ENCODE data around the gene BAG3.
"Not testable (repeated sequence)": the region's sequence is repeated elsewhere in the genome, so short reads cannot be mapped to it uniquely, and the experiment has no call there.

The BAG3 gene

DNA sequence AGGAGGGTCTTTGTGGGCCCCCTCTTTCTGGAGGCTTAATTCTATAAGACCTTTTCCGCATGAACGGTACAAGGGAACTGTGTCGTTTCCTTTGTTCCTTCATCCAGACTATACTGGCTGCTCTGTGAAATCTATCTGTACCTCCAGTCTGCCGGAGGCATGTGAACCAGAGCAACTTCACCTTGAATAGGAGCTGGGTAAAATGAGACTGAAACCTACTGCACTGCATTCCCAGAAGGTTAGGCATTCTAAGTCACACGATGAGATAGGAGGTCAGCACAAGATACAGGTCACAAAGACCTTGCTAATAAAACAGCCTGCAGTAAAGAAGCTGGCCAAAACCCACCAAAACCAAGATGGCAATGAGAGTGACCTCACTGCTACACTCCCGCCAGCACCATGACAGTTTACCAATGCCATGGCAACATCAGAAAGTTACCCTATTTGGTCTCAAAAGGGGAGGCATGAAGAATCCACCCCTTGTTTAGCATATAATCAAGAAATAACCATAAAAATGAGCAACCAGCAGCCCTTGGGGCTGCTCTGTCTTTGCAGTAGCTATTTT is 37.9 kb downstream of the BAG3 start:
- DNase-seq (ENCODE audit: low read depth in 2 of 2): no peak

DNA sequence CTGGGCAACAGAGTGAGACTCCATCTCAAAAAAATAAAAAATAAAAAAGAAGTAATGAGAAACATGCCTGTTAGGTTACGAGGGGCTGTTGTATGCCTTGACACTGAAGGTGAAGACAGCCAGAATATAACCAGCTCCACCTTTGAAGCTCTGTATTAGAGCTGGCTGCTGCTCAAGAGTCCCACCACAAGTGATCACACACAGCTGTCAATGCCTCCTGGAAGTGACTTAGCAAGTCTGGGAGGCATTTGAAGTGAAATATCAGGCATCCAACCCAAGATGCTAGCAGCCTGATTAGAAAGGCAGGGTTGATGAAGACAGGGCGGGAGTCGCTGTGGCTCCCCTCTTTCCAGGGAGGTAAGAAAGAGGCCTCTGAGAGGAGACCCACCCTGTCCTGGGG is 40.5 kb downstream of the BAG3 start:
- no peak for DNase-seq (ENCODE audit: low read depth in 2 of 2)

DNA sequence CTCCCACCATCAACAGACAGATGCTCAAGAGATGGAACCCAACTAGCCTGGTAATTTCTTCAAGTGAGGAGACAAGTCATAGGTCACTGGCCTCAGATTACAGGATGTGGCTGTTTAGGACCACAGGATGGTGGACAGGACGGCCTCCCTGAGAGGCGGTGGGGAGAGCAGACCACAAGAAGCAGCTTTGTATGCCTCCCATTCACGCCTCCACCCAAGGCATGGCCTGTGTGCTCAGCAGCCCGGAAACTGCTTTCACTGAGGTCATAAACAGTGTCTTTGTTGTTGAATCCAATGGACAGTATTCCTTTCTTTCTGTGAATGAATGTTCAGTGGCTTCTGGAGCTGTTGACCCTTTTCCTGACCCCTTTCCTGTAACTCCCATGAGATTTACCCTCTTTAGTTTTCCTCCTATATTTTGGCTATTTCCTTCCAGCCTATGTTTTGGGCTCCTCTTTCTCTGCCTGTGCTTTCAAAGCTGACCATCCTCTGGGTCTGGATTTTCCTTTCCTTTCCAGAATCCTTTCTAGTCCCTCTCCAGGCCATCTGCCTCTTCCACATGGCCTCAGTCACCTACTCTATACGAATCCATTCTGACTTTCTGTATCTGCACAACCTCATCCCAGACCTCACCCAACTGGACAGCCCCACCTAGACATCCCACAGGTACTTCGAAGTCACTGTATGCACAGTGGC is 42.2 kb downstream of the BAG3 start:
- DNase-seq (ENCODE audit: low read depth in 2 of 2): no peak

DNA sequence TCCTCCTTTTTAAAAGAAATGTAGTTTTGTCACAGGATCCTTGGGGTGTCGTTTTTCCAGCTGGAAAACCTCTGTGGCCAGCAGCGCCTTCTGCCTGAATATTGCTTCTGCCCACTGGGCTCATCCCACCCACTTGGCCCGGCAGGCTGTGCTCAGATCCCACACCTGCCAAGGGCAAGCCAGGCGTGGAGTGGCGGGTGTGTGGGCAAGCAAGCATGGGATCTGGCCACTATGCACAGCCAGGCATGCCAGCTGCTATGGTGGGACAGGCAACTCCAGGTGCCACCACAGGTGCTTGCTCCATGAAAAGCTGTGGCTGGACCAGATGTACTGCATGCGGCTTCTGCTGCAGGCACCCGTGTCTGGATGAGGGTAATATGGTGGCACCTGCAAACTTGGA is 43.4 kb downstream of the BAG3 start:
- no peak for DNase-seq (ENCODE audit: low read depth in 2 of 2)

DNA sequence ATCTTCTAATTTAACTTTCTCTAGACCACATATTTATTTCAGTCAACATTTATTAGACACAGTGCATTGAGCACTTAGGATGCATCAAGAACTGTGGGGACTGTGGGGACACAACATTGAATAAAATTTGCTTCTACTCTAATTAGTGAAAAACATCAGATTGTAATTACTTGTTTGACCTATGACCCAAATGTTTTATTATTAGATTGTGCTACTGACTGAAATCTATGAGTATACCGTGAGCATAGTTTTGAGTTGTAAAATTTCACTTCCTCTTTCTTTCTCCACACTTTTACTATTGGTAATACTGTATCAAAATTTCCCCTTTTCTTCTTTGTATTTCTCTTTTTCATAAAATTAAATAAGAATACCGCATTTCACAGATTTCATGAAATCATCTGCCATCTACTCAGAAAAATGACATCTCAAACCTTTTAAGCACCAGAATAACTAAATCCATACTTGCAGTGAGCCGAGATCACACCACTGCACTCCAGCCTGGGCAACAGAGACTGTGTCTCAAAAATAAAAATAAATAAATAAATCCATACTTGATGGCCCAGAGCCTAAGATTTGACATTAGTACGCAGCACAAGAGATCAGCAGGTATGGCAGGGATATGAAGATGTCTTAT is 49.3 kb downstream of the BAG3 start:
- no peak for DNase-seq (ENCODE audit: low read depth in 2 of 2)

DNA sequence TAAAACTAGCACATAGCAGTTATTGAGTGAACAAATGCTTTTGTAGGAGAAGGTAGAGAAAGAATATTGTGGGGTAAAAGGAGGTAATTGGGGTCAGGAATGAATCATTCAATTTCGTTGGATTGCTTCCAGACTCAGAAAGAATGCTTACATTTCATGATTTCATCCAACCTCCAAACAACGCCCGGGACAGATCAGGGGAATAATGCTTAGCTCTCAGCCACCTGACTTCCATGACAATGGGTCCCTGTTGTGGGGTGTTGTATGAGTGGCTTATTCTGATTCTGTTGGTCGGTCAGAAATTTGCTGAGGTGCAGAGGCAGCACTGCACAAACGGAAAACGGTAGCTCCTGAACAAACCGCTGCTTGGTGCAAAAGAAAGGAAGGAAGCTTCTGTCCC is 50.7 kb downstream of the BAG3 start:
- no peak for DNase-seq (ENCODE audit: low read depth in 2 of 2)

DNA sequence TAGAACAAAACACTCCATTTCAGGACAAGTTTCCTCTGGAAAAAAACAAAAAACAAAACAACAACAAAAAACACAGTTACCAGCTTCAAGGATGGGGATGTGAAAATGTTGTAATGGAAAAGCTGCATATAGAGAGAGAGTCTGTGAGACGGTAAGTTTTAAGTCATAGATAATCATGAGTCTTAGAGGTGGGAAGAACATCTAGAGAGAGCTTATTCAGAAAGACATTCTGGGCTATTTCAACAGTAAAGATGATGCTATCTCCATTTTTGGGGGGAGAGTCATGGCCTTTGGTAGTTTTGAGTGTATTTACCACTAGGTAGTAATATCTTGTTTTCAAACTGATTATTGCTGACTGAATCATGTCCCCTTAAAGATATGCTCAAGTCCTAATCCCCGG is 51.4 kb downstream of the BAG3 start:
- no peak for DNase-seq (ENCODE audit: low read depth in 2 of 2)

DNA sequence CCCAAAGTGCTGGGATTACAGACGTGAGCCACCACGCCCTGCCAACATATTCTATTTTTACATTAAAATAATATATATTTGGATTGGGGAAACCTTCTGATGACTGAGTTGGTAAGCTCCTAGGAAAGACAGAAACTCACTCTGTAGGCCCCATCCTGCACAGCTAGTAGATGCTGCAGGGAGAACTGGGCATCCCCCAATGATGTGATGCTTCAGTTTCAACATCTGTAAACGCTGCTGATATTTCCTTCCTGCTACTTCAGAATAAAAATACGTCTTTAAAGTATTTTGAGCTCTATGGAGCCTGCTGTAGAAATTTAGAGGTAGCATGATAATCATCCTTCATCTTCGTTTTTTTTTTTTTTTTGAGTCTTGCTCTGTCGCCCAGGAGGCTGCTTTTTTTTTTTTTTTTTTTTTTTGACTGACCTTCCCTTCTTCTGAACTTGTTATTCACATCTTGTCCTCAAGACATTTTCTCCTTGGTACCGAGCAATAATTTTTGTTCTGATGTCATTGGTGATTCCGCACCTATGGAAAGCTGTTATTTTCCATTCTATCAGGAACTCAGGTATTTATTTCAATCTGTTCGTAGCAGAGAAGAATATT is 52.8 kb downstream of the BAG3 start:
- no peak for DNase-seq (ENCODE audit: low read depth in 2 of 2)

DNA sequence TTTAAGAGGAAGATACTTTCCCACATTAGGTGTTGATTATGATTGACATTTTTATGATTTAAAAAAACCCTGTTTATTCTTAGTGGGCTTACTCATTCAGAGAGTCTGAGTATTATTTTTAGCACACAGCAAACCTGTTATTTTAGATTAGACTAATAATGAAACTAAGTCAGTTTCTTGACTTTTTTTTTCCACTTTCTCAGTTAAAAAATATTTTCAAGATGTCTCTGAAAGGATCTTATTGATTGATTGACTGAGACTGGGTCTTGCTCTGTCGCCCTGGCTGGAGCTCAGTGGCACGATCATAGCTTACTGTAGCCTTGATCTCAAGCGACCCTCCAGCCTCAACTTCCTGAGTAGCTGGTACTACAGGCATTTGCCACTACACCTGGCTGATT is 54.3 kb downstream of the BAG3 start:
- DNase-seq (ENCODE audit: low read depth in 2 of 2): no peak

DNA sequence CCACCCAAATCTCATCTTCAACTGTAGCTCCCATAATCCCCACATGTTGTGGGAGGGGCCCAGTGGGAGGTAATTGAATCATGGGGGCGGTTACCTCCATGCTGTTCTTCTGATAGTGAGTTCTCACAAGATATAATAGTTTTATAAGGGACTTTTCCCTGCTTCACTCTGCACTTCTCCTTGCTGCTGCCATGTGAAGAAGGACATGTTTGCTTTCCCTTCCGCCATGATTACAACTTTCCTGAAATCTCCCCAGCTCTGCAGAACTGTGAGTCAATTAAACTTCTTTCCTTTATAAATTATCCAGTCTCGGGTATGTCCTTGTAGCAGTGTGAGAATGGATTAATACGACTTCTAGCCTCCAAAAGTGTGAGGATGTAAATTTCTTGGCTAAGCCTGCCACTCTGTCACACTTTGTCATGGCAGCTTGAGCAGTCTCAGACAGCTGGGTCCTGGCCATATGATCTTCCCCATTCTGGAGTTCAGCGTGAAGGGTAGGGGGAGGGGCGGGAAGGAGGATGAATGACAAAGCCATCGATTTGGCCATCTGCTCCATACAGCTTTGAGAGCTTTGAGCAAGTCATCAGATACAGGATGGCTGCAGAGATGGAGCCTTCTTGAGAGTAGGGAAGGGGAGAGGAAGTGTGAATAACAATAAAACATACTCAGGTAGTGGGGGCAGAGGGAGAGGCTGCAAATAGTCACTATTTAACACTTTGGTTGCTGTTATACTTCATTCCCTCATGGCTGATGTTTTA is 55.5 kb downstream of the BAG3 start:
- no peak for DNase-seq (ENCODE audit: low read depth in 2 of 2)

DNA sequence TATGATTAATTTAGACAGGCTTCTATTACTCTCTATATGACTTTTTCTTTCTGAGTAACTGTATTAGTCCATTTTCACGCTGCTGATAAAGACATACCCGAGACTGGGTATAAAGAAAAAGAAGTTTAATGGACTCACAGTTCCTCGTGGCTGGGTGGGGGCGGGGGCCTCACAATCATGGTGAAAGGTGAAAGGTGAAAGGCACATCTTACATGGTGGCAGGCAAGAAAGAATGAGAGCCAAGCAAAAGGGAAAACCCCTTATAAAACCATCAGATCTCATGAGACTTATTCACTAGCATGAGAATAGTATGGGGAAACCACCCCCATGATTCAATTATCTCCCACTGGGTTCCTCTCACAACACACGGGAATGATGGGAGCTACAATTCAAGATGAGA is 56.2 kb downstream of the BAG3 start:
- peak in 1 of 2 experiments; percentile 48 for DNase-seq (ENCODE audit: low read depth in 2 of 2)

DNA sequence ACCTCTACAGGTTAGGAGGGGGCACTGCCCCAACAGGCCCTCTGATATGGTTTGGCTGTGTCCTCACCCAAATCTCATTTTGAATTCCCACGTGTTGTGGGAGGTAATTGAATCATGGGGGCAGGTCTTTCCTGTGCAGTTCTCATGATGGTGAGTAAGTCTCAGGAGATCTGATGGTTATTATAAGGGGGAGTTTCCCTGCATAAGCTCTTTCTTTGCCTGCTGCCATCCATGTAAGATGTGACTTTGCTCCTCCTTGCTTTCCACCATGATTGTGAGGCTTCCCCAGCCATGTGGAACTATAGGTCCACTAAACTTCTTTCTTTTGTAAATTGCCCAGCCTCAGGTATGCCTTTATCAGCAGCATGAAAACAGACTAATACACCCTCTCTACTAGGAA is 59.8 kb downstream of the BAG3 start:
- DNase-seq (ENCODE audit: low read depth in 2 of 2): not testable (repeated sequence)

DNA sequence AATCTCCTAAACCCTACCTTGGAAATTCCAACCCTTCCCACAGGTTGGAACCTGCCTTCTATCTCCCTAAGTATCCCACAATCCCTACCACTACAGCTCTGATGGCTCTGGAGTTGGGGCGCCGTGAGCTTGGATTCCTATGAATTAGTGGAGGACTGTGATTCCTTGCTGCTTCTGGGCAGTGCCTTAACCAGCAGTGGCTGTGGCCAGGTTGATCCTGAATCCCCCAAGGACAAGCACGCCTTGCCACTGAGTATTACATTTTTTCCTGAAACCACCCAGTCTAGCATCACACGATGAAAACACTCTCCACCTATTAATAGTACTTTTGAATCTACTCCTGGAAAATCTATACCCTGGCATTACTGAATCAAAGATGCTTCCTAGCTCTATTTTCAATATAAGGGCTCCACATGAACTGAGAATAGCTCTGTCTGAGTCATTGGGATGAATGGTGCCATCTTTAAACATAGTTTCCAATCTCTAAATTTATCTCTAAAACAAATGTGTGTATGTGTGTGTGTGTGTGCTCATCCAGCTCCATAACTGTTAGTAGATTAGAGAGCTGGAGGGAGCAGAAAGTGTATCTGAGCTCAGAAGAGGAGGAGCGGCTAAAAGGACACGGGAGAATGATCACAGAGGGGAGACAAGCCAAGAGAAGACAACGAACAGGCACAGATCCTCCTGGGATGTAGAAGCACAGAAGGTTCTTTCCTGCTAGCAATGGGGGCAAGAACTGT is 62.7 kb downstream of the BAG3 start:
- no peak for DNase-seq (ENCODE audit: low read depth in 2 of 2)

DNA sequence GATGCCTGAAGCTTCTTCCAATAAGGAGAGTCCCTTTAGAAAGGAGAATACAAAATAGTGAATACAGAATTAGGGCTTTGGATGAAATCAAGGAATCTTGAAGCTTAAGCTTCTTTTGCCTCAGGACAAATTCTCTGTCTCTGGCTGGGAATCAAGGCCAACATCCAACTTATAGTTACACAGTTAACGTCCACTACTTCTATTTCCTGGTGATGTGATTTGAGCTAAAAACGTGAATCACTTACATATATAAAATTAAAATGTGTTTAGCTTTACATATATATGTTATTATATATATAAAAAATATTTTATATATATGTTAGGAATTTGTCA is 63.3 kb downstream of the BAG3 start:
- no peak for DNase-seq (ENCODE audit: low read depth in 2 of 2)

DNA sequence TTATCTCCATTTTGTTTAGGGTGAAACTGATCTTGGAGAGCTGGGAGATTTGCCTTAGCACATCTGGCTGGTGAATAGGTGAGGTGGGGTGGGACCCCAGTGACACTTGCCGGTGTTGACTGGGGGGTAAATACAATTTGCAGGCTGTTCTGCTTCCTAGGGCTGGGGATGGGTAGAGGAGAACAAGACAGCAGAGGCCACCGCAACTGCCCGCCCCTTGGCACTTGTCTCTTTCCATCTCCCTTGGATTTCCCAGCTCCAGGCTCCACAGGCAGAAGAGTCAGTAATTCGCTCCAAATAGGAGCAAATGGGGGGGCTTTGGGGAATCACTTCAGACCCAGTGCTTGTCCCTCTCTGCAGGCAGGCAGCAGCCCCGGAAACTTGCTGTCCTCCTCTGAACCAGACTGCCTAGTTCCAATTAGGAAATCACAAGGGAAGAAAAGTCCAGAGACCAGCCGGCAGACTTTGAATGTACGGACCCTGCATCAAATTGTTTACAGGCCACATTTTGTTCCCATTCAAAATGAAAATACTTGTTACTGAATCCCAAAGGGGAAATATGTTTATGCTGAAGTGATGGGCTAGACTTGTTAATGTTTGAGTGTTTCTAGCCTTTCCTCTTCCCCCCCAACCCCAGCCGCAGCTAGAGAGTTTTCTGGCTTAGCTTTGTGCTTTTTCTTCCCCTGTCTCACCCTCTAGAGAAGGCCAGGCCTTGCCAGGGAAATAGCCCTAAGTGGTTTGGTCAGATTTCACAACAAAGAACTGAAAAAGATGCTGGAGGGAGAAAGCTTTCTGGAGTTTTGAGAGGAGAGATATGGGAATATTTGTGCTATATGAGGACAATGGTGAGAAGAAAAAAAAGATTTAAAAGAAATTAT is 64.7 kb downstream of the BAG3 start:
- DNase-seq (ENCODE audit: low read depth in 2 of 2): no peak

DNA sequence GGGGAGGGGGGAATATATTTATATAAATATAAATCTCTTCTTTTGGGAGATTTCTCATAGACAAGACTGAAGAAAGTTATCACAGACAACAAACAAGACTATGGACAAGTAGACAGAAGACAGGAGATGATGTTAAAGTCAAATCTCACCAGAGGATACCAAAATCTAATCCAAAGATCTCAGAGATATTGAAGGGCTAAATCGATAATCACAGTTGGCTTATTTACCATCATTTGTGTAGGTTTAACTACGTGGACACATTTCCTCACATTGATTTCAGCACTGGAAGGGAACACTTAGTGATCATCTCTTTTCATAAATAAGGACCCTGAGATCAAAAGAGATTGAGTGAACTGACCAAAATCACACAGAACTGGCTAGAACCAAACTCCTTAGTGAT is 72.0 kb downstream of the BAG3 start:
- DNase-seq (ENCODE audit: low read depth in 2 of 2): no peak

DNA sequence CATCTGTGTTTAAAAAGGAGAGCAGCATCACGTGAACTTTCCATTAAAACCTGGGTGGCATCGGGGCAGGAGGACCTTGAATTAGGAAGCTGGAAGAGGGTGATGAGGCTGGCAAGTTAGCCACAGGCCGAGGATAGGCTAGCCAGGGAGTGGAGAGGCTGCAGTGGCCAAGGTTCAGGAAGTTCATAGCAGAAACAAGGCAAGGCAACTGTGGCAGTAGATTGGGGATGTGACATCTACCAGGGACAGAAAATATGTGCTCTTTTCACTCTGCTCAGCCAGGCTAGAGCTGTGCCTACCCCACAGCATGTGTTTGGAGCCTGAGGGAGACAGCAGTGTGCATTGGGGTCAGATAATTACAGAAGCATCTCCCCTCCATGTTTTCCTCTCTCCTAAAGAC is 72.4 kb downstream of the BAG3 start:
- no peak for DNase-seq (ENCODE audit: low read depth in 2 of 2)

DNA sequence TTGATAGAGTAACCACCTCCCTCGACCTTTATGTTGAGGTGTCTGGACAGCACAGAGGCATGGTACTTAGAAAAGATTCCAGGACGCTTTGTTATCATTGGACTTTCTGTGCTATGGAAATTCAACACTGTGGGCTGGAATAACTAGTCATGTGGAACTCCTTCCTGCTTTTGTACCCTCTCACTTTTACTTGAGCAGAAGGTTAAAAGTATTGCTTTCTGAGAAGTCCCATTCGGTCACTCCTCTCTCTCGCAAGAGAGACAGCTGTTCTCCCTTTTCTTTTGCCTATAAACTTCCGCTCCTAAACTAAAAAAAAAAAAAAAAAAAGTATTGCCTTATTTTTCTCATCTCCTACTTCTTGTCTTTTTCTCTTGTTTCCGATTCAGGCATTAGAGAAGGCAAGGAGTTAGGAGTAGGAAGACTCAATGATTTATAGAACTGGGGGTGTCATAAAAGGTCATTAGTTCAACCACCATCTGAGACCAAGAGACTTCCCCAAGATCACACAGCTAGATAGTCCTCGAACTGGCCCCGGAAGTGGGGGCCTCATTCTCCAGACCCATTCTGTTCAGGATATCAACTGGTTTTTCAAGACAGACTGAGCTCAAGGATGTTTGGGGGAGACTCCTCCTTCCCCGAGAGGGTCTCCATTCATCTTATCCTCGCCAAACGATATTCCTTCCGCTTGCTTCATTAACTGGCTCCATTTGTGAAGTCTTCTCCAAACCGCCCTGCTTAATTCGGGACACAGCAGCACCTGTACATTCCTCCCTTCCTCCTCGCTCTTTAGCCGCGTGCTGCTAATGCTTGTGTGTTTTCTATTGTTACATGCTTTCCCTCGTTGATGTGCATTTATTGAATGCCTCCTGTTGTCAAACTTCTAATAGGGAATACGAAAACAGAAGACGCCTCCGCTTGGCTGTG is 73.7 kb downstream of the BAG3 start:
- no peak for DNase-seq (ENCODE audit: low read depth in 2 of 2)

DNA sequence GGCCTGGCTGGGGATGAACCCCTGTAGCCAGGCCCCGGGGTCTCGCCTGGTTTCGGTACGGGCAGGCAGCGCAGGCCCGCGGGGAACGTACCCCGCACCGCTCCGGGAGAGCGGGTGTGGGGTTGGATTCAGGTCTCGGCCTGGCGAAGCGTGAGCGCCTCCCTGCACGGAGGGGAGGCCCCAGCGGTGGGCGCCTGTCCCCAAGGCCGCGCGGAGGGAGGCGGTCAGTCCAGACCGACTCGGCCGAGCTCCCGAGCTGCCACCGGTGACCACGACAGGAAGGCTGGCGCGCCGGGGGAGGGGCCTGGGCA is 74.3 kb downstream of the BAG3 start:
- no peak for DNase-seq (ENCODE audit: low read depth in 2 of 2)
